ENCODE results near the gene TMEM45B. TPM values are rescaled to one million over a fixed set of nuclear protein-coding genes. Genes with fewer than 3 reads are reported as not detected.
"Not testable (repeated sequence)": the region's sequence is repeated elsewhere in the genome, so short reads cannot be mapped to it uniquely, and the experiment has no call there.

Gene TMEM45B
- total RNA-seq, 1 donor = not detected

DNA sequence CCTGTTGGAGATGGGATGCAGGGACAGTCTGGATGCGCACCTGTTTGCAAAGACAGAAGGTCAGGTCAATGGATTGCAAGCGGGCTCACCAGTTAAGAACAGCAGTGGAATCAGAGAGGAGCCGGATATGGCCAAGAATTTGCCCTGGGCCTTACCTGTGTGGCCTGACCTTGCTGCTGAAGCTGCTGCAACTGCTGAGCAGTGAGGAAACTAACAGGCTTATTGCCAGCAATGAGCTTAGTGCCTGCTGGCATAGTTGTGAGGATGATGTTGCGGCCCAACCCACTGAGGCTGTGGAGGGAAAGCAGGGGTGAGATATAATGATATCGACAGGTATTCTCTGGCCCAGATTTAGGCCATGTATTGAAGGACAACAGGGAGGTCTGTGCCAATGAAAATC lies 49.2 kb downstream of the TMEM45B start:
- Histone ChIP-seq H3K36me3 (ENCODE audit: insufficient read depth, low read length) (peaks cover 35% of the 10 kb centered on the region), H2AFZ (ENCODE audit: low read length) (no peak overlapping the region), H3K4me1 (ENCODE audit: insufficient read depth, low read length) (peaks cover 10% of the 10 kb centered on the region), H3K79me2 (ENCODE audit: insufficient read depth, low read length) (no peaks in the 10 kb centered on the region), H3K27ac (ENCODE audit: low read depth, low read length) (no peak overlapping the region), H3K4me2 (ENCODE audit: insufficient read depth, low read length) (no peak overlapping the region), H3K4me3 (ENCODE audit: insufficient read depth, low read length) (no peak overlapping the region), H4K20me1 (ENCODE audit: insufficient read depth, low read length) (no peaks in the 10 kb centered on the region), H3K27me3 (ENCODE audit: insufficient read depth, low read length) (no peaks in the 10 kb centered on the region), H3K9me3 (ENCODE audit: low read depth, low read length) (no peaks in the 10 kb centered on the region)
- DNase-seq (ENCODE audit: insufficient read length, low spot score, missing footprints) = no peak
- TF ChIP-seq, protein P1, sequence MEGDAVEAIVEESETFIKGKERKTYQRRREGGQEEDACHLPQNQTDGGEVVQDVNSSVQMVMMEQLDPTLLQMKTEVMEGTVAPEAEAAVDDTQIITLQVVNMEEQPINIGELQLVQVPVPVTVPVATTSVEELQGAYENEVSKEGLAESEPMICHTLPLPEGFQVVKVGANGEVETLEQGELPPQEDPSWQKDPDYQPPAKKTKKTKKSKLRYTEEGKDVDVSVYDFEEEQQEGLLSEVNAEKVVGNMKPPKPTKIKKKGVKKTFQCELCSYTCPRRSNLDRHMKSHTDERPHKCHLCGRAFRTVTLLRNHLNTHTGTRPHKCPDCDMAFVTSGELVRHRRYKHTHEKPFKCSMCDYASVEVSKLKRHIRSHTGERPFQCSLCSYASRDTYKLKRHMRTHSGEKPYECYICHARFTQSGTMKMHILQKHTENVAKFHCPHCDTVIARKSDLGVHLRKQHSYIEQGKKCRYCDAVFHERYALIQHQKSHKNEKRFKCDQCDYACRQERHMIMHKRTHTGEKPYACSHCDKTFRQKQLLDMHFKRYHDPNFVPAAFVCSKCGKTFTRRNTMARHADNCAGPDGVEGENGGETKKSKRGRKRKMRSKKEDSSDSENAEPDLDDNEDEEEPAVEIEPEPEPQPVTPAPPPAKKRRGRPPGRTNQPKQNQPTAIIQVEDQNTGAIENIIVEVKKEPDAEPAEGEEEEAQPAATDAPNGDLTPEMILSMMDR (IDR thresholded peaks at IDR 0.05; ENCODE audit: extremely low read depth, low read depth, low read length) = no peak

DNA sequence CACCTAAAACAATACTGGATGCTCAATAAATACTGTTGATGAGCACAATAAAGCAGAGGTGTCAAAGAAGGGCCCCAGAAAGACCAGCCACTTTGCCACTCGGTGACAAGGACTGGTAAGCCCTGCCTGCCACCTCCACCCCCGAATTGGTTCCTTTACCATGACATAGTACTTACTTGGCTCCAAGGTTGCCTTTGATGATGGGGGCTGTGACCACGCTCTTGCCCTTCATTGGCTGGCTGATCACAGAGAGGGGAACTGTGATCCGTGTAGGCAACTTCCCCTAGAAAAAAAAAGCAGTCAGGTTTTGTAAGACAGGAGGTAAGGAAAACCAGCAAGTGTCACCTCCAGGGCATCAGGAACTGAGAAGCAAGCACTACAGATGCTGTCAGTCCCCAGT lies 50.1 kb downstream of the TMEM45B start:
- Histone ChIP-seq H3K9me3 (ENCODE audit: low read depth, low read length) (no peaks in the 10 kb centered on the region), H4K20me1 (ENCODE audit: insufficient read depth, low read length) (no peaks in the 10 kb centered on the region), H3K27ac (ENCODE audit: low read depth, low read length) (no peak overlapping the region), H3K27me3 (ENCODE audit: insufficient read depth, low read length) (no peaks in the 10 kb centered on the region), H3K79me2 (ENCODE audit: insufficient read depth, low read length) (no peaks in the 10 kb centered on the region), H2AFZ (ENCODE audit: low read length) (no peak overlapping the region), H3K4me2 (ENCODE audit: insufficient read depth, low read length) (no peak overlapping the region), H3K4me3 (ENCODE audit: insufficient read depth, low read length) (no peak overlapping the region), H3K36me3 (ENCODE audit: insufficient read depth, low read length) (peaks cover 39% of the 10 kb centered on the region), H3K4me1 (ENCODE audit: insufficient read depth, low read length) (peaks cover 10% of the 10 kb centered on the region)
- no peak for DNase-seq (ENCODE audit: insufficient read length, low spot score, missing footprints)
- TF ChIP-seq, protein P1 (IDR thresholded peaks at IDR 0.05; ENCODE audit: extremely low read depth, low read depth, low read length) = no peak

DNA sequence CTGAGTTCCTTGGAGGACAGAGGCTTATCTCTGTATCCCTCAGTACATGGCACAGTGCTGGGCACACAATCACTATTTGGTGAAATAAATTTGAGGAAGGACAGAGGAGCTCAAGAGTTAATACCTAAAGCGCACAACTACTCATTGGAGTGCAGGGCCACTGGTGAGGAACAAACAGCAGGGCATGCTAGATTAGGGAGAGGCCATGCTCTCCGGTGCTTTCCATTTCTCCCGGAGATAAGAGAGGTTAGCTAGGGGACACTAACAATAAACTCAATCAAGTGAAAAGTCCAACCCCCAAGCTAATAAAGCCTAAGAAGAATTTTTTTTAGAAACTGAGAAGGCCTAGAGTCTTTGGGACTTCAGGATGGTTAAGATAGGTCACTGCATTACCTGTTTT lies 50.7 kb downstream of the TMEM45B start:
- DNase-seq (ENCODE audit: insufficient read length, low spot score, missing footprints) = no peak
- H4K20me1 ChIP-seq (ENCODE audit: insufficient read depth, low read length) = no peaks in the 10 kb centered on the region
- no peak overlapping the region for H3K4me3 ChIP-seq (ENCODE audit: insufficient read depth, low read length)
- no peak overlapping the region for H3K27ac ChIP-seq (ENCODE audit: low read depth, low read length)
- no peak overlapping the region for H2AFZ ChIP-seq (ENCODE audit: low read length)
- H3K27me3 ChIP-seq (ENCODE audit: insufficient read depth, low read length) = no peaks in the 10 kb centered on the region
- TF ChIP-seq, protein P1 (IDR thresholded peaks at IDR 0.05; ENCODE audit: extremely low read depth, low read depth, low read length) = no peak
- no peak overlapping the region for H3K4me2 ChIP-seq (ENCODE audit: insufficient read depth, low read length)
- H3K4me1 ChIP-seq (ENCODE audit: insufficient read depth, low read length) = peaks cover 9% of the 10 kb centered on the region
- H3K36me3 ChIP-seq (ENCODE audit: insufficient read depth, low read length) = peaks cover 40% of the 10 kb centered on the region
- H3K79me2 ChIP-seq (ENCODE audit: insufficient read depth, low read length) = no peaks in the 10 kb centered on the region
- H3K9me3 ChIP-seq (ENCODE audit: low read depth, low read length) = no peaks in the 10 kb centered on the region

- not testable (repeated sequence) for DNase-seq (ENCODE audit: insufficient read length, low spot score, missing footprints); H3K27ac ChIP-seq (ENCODE audit: low read depth, low read length); H3K27me3 ChIP-seq (ENCODE audit: insufficient read depth, low read length); H2AFZ ChIP-seq (ENCODE audit: low read length); H3K4me1 ChIP-seq (ENCODE audit: insufficient read depth, low read length); H3K4me2 ChIP-seq (ENCODE audit: insufficient read depth, low read length); H4K20me1 ChIP-seq (ENCODE audit: insufficient read depth, low read length); H3K4me3 ChIP-seq (ENCODE audit: insufficient read depth, low read length); H3K79me2 ChIP-seq (ENCODE audit: insufficient read depth, low read length); H3K9me3 ChIP-seq (ENCODE audit: low read depth, low read length)
- H3K36me3 ChIP-seq (ENCODE audit: insufficient read depth, low read length) = peaks cover 62% of the 10 kb centered on the region
Measured at GRCh38 chr11:129868626-129869025, 53.0 kb downstream of the TMEM45B start.

All from osteoblast (primary cell).